K562 (cell line): ENCODE measurements around the gene AMZ1. TPM values are rescaled to one million over a fixed set of nuclear protein-coding genes. Genes with fewer than 3 reads are reported as not detected.

Experiments used
- ATAC-seq: fragments of 200-7000 bp; cut with Tn5 transposase; 3 replicates; pipeline ENCODE4 v1.9.1; 2020; ENCODE audit warnings: moderate library complexity
- BruUV-seq: library from RNA; stranded (reverse); fragments of 400-500 nt; replicated peaks from 2 replicates; lab custom pipeline; 2021; lab: Mats Ljungman, UMichigan
- CTCF ChIA-PET: fragments of 300-600 bp; formaldehyde crosslinking; extraction: SDS; loops from one replicate; lab custom pipeline; 2021; ENCODE audit warnings: low intra/inter-chr PET ratio; lab: Yijun Ruan, JAX
- POLR2A ChIA-PET: fragments of 300-600, 350-650 bp; sonication (Branson Sonifier 250); formaldehyde crosslinking; extraction: SDS; loops from one replicate; lab custom pipeline; 2021; ENCODE audit warnings: antibody characterized with exemption, inconsistent platforms; lab: Yijun Ruan, JAX
- DNase-seq, 4 experiments: peaks; one replicate each; pipeline versions ENCODE4 v3.0.0 to v3.0.0-alpha.2; 2011 to 2018; ENCODE audit warnings: low spot score in 3 of 4, mixed read lengths in 3 of 4; ENCODE audit errors: extremely low read depth in 1 of 4
- FAIRE-seq: peaks from 2 replicates; lab custom pipeline; 2011; peaks lifted over from hg19 to GRCh38; lab: Jason Lieb, UNC
- H2AFZ ChIP-seq: 2 replicates; pipeline ENCODE4 v1.6.0; 2011; ENCODE audit warnings: low read depth, low read length, control low read depth, inconsistent platforms
- H3K27ac ChIP-seq: fragments of 200-600 bp; 3 replicates; pipeline ENCODE4 v1.8.0; 2011; ENCODE audit warnings: low read depth, mild to moderate bottlenecking, control low read depth, inconsistent platforms, low read length, moderate library complexity, mixed read lengths; ENCODE audit errors: extremely low read depth
- H3K27me3 ChIP-seq, 2 experiments: fragments of 300-600 bp in 1 of 2; 2 replicates in 1 of 2; 3 replicates in 1 of 2; pipeline versions ENCODE4 v1.6.0 to v1.8.0; 2011; ENCODE audit warnings: inconsistent platforms in 2 of 2, low read length in 2 of 2, mild to moderate bottlenecking in 1 of 2, mixed read lengths in 1 of 2, moderate library complexity in 1 of 2; ENCODE audit not compliant: control insufficient read depth in 2 of 2, insufficient read depth in 2 of 2
- H3K36me3 ChIP-seq: fragments of 300-600 bp; 3 replicates; pipeline ENCODE4 v1.8.0; 2011; ENCODE audit warnings: mild to moderate bottlenecking, low read length, inconsistent platforms; ENCODE audit not compliant: control insufficient read depth, insufficient read depth
- H3K4me1 ChIP-seq, 2 experiments: fragments of 200-600 bp in 1 of 2; replicated peaks in 1 of 2; 2 replicates in 1 of 2; 3 replicates in 1 of 2; pipeline versions ENCODE4 v1.5.1 to v1.8.0; 2011; ENCODE audit warnings: inconsistent platforms in 2 of 2, low read length in 2 of 2, mild to moderate bottlenecking in 1 of 2, mixed read lengths in 1 of 2, moderate library complexity in 1 of 2; ENCODE audit not compliant: control insufficient read depth in 2 of 2, insufficient read depth in 2 of 2
- H3K4me2 ChIP-seq: 2 replicates; pipeline ENCODE4 v1.6.1; 2011; ENCODE audit warnings: low read length, control low read depth, inconsistent platforms, mixed read lengths; ENCODE audit not compliant: insufficient read depth
- H3K4me3 ChIP-seq: fragments of 200-600 bp; sonication (generic), shearing (Covaris generic); 2 replicates; pipeline ENCODE4 v1.5.1; 2016; ENCODE audit warnings: control low read depth, inconsistent platforms
- H3K79me2 ChIP-seq: fragments of 200-600 bp; 3 replicates; pipeline ENCODE4 v1.8.0; 2011; ENCODE audit warnings: low read length, inconsistent platforms; ENCODE audit not compliant: control insufficient read depth, insufficient read depth
- H3K9ac ChIP-seq, 2 experiments: 2 replicates each; pipeline versions ENCODE4 v1.6.0 to v1.6.1; 2011; ENCODE audit warnings: low read depth in 2 of 2, low read length in 2 of 2, control low read depth in 1 of 2, inconsistent platforms in 1 of 2, mild to moderate bottlenecking in 1 of 2, mixed read lengths in 1 of 2; ENCODE audit not compliant: insufficient read depth in 1 of 2
- H3K9me1 ChIP-seq: one replicate; pipeline ENCODE4 v1.6.0; 2011; ENCODE audit warnings: inconsistent platforms, mild to moderate bottlenecking, low read length, moderate library complexity; ENCODE audit not compliant: control insufficient read depth, insufficient read depth
- H3K9me3 ChIP-seq: replicated peaks from 2 replicates; pipeline ENCODE4 v1.5.1; 2011; ENCODE audit warnings: low read depth, low read length, inconsistent platforms; ENCODE audit not compliant: control insufficient read depth, insufficient read depth
- H4K20me1 ChIP-seq: replicated peaks from 2 replicates; pipeline ENCODE4 v1.6.1; 2011; ENCODE audit warnings: low read length, inconsistent platforms, mixed read lengths; ENCODE audit not compliant: control insufficient read depth, insufficient read depth
- BHLHE40 ChIP-seq: IDR thresholded peaks from 2 replicates; pipeline ENCODE4 v1.6.1; 2011; ENCODE audit warnings: low read length, improper control_type of control experiment
- DMBX1 ChIP-seq: fragments of 250-450 bp; sonication (Bioruptor Pico); IDR thresholded peaks from 2 replicates; pipeline ENCODE4 v1.8.0; 2022; ENCODE audit warnings: inconsistent platforms, mild to moderate bottlenecking, moderate library complexity, borderline replicate concordance
- POLR2AphosphoS2 ChIP-seq: IDR thresholded peaks from 2 replicates; pipeline ENCODE4 v1.6.1; 2012; ENCODE audit warnings: low read length, improper control_type of control experiment
- SIN3A ChIP-seq, 2 experiments: fragments of 150-350 bp in 1 of 2; IDR thresholded peaks; 2 replicates each; pipeline ENCODE4 v1.6.1; 2011 to 2016; ENCODE audit warnings: borderline replicate concordance in 2 of 2, low read depth in 2 of 2, low read length in 2 of 2, mild to moderate bottlenecking in 2 of 2, moderate library complexity in 2 of 2; ENCODE audit not compliant: control insufficient read depth in 1 of 2
- SNIP1 ChIP-seq: fragments of 450-650 bp; IDR thresholded peaks from 2 replicates; pipeline ENCODE4 v1.7.1; 2017; ENCODE audit warnings: low read depth, mild to moderate bottlenecking
- TOE1 ChIP-seq, 2 experiments: fragments of 450-650 bp in 1 of 2; sonication (generic) in 1 of 2; formaldehyde crosslinking in 1 of 2; IDR thresholded peaks; 2 replicates each; pipeline versions ENCODE4 v1.7.1 to v1.8.0; 2016 to 2022; ENCODE audit warnings: borderline replicate concordance in 2 of 2, mild to moderate bottlenecking in 2 of 2, antibody characterized with exemption in 1 of 2, inconsistent platforms in 1 of 2, low read depth in 1 of 2, missing genetic modification reagents in 1 of 2, moderate library complexity in 1 of 2
- TSHZ1 ChIP-seq: fragments of 250-450 bp; sonication (Bioruptor Pico); IDR thresholded peaks from 2 replicates; pipeline ENCODE4 v1.4.0; 2020; ENCODE audit warnings: mild to moderate bottlenecking, moderate library complexity
- WGBS: fragments of 100-300 bp; shearing (Covaris generic); methylation state at CpG from one replicate; pipeline ENCODE4 v1.1.6; 2016; ENCODE audit warnings: low coverage, mixed read lengths; ENCODE audit not compliant: insufficient coverage; ENCODE audit errors: missing lambda C conversion rate; 5-methylcytosine and 5-hydroxymethylcytosine counted together
- in situ Hi-C: fragments of 300-500 bp; cut with MboI; formaldehyde crosslinking; loops from 4 replicates; pipeline ENCODE4 v1.15.0; 2018; ENCODE audit warnings: inconsistent platforms, mixed read lengths
- intact Hi-C: fragments of 100-400 bp; cut with micrococcal nuclease; formaldehyde crosslinking; loops from 2 replicates; pipeline ENCODE4 v1.14.2; 2022
- polyA plus RNA-seq, 8 experiments: library from polyadenylated mRNA; depleted of rRNA in 4 of 8; stranded (reverse) in 5 of 8; unstranded in 3 of 8; fragments of >200 nt; fragmentation: Nextera tagmentation in 2 of 8; fragmentation: Illumina TruSeq in 1 of 8; extraction: Ambion mirVana in 2 of 8; extraction: Trizol in 1 of 8; gene quantifications; 2 replicates each; pipeline versions ENCODE4 v1.2.1 to v1.2.3, GENCODE V29; 2011 to 2014; ENCODE audit warnings: inconsistent platforms in 1 of 8, missing spikeins in 1 of 8
- total RNA-seq, 7 experiments: library from RNA; depleted of rRNA in 6 of 7; stranded (reverse); fragments of >200 nt in 6 of 7; fragmentation: Illumina TruSeq in 2 of 7; extraction: Trizol in 2 of 7; gene quantifications; 2 replicates each; pipeline versions ENCODE4 v1.2.1 to v1.2.3, GENCODE V29; 2011 to 2021; ENCODE audit warnings: low replicate concordance in 1 of 7

AMZ1 gene
- total and polyA plus RNA-seq, 9 of the 15 experiments (the other 6 are each of a cell fraction or from before 2014, with no cell fraction given): not detected

- TF ChIP-seq TSHZ1 (CRISPR knock-in tag): no peak
- TF ChIP-seq DMBX1: no peak
- peak; percentile 38; the same call in 1 of the 2 replicates for TF ChIP-seq BHLHE40
- TF ChIP-seq SNIP1: no peak
- no peak for TF ChIP-seq SIN3A (IDR thresholded peaks at IDR 0.05; ENCODE audit: borderline replicate concordance in 2 of 2, control insufficient read depth in 1 of 2, low read depth in 2 of 2, low read length in 2 of 2)
- TF ChIP-seq TOE1 (IDR thresholded peaks at IDR 0.05; ENCODE audit: borderline replicate concordance): no peak
- no peak for TF ChIP-seq TOE1 (CRISPR knock-in tag; IDR thresholded peaks at IDR 0.05; ENCODE audit: borderline replicate concordance, low read depth)
These were observed 19.6 kb upstream of the AMZ1 start (continued) for GRCh38 chr7:2668401-2668800.

- BruUV-seq: no TSS peak
- Histone ChIP-seq H3K79me2 (no peaks in the 10 kb centered on the region), H3K4me2 (no peak overlapping the region), H3K4me3 (no peak overlapping the region), H3K27ac (no peak overlapping the region), H3K36me3 (no peaks in the 10 kb centered on the region), H2AFZ (no peak overlapping the region), H3K27me3 (peaks cover 8 to 29% of the 10 kb centered on the region in 2 experiments; a peak in 4 of 5 replicates), H3K9me1 (no peaks in the 10 kb centered on the region), H3K9me3 (no peaks in the 10 kb centered on the region), H3K4me1 (peaks cover 0 to 22% of the 10 kb centered on the region in 2 experiments; a peak in 3 of 5 replicates), H3K9ac (0 out of 4 replicates have a peak overlapping the region, but pooled peaks of 1 of the 2 experiments have one; percentile 28), H4K20me1 (peaks cover 3% of the 10 kb centered on the region)
- ATAC-seq (no peak), DNase-seq (no peak), FAIRE-seq (no peak)
- in situ Hi-C loops (no loop called here), intact Hi-C loops (no loop called here)
- 19% methylated on average over 11 of the region's 13 CpGs for WGBS
- TF ChIP-seq POLR2AphosphoS2: no peak
- POLR2A ChIA-PET: interaction anchor here (1.1 kb wide), 1 partner anchor 37 kb away, joined by 4 read pairs; no protein-coding TSS in a partner anchor
- CTCF ChIA-PET: interaction anchor here (1.7 kb wide), 1 partner anchor 40 kb away, joined by 8 read pairs; no protein-coding TSS in a partner anchor
These were observed 17.8 kb upstream of the AMZ1 start for GRCh38 chr7:2670171-2670570.
